Measurements from ENCODE around the gene GRIK4.

GRIK4 gene

DNA sequence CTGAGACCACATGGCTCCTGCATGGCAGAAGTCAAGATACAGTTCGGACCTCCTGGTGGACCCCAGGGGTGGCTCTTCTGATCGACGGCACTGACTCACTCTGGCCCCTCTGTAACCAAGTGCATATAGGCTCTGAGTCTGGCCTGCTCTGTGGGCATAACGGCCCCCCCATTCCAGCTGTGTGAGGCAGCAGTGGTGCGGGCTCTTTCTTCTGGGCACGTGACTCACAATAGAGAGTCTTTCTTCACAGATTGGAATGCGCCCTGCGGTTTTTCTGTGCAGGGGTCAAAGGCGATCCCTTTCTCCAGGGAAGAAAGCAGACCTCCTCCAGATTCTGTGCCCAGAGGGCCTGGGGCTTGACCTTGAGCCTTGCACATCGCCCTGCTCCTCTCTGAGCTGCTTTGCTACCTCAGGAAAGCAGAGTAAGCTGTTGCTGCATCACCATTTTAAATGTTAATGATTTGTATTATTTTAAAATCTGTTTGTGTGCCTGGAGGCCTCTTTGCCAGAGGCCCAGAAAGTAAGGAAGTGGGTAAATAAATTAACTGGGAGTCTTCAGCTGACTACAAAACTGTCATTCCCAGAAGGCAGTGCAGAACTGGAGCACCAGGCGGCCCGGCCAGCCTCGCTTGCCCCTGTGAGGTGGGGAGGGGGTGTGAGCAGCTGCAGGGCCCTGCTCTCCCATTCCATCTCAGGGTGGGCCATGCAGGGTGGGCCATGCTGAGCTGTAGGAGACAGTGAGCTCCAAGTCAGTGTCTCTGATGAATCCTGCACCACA is 199.0 kb downstream of the GRIK4 start:
- DNase-seq (ENCODE audit: low spot score) = no peak

- DNase-seq (ENCODE audit: low spot score) = no peak
Measured at GRCh38 chr11:120712014-120712413, 200.5 kb downstream of the GRIK4 start.

DNA sequence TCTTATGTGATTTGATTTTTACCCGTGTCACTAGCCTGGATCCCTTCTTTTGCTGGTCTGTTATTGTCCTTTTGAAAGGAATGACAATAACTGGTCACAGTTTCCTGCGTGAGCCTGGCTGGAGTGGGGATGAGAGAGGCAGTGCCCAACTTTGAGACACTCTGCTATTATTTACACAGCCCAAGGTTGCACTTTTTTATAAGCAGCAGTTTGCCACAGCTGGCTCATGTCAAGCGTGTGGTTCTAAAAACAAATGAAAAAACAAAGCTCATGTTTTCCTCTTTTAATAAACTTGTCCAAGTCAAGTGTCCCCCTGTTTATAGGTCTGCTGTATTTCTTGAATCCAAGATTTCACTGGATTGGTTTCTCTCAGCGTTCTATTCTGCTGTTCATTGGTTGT is 201.3 kb downstream of the GRIK4 start:
- no peak for DNase-seq (ENCODE audit: low spot score)

DNA sequence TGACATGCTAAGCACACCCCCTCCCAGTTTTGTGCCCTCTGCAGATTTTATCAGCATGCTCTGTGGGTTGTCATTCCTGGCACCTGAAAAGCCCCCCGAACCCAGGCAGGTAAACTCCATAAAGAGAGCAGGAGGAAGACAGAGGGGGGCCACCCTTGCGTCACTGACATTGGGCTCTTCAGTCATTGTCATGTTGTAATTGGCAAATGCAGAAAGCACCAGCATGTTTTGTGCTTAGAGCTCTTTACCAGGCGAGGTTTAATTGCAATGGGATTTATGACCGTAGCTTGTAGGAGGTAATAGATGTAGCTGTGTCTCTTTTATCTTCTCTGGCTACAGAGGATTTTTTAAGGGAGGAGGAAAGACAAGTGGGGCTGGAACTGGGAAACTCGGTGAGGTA is 201.7 kb downstream of the GRIK4 start:
- DNase-seq (ENCODE audit: low spot score) = no peak

- no peak for DNase-seq (ENCODE audit: low spot score)
Measured at GRCh38 chr11:120714438-120714837, 202.9 kb downstream of the GRIK4 start.

GRCh38 chr11:120715239-120715638 is 203.7 kb downstream of the GRIK4 start:
- DNase-seq (ENCODE audit: low spot score) = no peak

- no peak for DNase-seq (ENCODE audit: low spot score)
Measured at GRCh38 chr11:120717042-120717441, 205.5 kb downstream of the GRIK4 start.

GRCh38 chr11:120717623-120718022 is 206.1 kb downstream of the GRIK4 start:
- no peak for DNase-seq (ENCODE audit: low spot score)

- DNase-seq (ENCODE audit: low spot score) = no peak
Measured at GRCh38 chr11:120718171-120718570, 206.6 kb downstream of the GRIK4 start.

DNA sequence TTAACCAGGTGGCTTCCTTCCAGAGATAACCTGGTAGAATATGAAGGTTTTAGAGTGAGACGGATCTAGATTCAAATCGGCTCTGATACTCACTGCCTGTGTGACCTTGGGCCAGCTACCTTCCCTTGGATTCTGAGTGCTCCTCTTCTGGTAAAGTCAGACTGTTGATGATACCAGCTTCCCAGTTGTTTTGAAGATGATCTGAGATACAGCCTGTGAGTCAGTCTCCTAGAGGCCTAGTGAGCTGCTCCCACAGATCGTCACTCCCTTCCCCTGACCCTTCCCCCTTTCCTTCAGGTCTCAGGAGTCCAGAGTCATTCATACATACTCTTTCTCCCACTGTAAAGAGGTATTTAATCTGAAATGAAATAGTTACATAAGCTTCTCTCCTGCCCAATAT is 207.8 kb downstream of the GRIK4 start:
- no peak for DNase-seq (ENCODE audit: low spot score)

GRCh38 chr11:120720760-120721159 is 209.2 kb downstream of the GRIK4 start:
- DNase-seq (ENCODE audit: low spot score) = no peak

GRCh38 chr11:120722524-120722923 is 211.0 kb downstream of the GRIK4 start:
- no peak for DNase-seq (ENCODE audit: low spot score)

GRCh38 chr11:120723751-120724150 is 212.2 kb downstream of the GRIK4 start:
- no peak for DNase-seq (ENCODE audit: low spot score)

DNA sequence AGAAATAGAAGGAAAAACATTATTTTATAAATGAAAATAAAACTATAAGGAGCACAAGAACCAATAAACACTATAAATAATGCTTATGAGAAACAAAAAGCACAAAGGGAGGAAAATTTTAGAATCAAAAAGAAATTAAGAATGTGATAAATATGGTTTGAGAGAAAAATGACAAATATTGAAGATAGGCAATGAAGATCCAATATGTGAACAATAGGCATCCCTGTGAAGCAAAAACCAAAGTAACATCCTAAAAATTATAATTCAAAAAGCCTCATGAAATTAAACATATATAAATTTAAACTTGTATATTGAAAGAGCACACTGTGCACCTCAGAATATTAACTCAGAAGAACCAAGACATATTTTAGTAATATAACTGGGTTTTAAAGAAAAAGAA is 216.2 kb downstream of the GRIK4 start:
- no peak for DNase-seq (ENCODE audit: low spot score)

GRCh38 chr11:120735035-120735434 is 223.5 kb downstream of the GRIK4 start:
- no peak for DNase-seq (ENCODE audit: low spot score)

DNA sequence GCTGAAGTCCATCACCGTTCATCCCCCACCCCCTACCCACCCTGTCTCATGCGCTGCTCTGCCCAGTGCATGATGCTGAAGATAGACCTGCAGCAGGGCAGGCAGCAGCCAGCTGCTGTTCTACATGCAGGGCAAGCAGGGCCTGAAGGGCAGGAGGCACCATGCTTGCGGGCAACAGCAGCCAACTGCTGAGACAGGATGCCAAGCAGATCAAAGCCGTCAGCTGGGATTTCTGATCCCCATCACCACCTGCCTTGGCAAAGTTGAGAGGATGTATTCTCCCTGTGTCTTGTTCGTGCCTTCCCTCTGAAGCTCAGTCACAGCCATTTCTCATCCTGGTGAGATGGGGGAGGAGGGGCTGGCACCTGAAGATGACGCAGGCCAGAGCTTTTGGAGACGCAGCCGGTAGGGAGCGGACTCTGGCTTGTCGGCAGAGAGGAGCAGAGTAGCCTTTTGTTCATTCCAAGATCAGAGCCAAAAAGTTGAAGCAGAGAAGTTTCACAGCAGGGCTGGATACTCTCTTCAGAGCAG is 227.0 kb downstream of the GRIK4 start:
- DNase-seq (ENCODE audit: low spot score) = no peak

DNA sequence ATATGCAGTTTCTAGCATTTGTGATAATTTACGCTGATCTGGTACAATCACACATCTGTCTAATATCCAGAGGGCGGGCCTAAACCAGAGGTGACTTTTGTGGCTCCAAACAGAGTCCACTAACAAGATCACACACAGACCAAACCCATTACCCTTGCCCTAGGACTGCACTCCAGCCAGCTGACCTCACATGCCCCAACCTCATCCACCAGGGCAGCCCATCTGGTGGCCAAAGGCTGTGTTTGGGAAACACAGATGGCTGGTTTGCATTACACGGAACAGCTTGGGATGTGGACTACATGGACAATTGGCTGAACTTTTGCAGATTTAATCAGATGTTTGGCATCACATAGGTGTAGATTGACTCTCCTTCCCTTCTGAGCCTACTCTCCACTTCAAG is 228.2 kb downstream of the GRIK4 start:
- no peak for DNase-seq (ENCODE audit: low spot score)

- no peak for DNase-seq (ENCODE audit: low spot score)
Measured at GRCh38 chr11:120740380-120740779, 228.8 kb downstream of the GRIK4 start.

DNA sequence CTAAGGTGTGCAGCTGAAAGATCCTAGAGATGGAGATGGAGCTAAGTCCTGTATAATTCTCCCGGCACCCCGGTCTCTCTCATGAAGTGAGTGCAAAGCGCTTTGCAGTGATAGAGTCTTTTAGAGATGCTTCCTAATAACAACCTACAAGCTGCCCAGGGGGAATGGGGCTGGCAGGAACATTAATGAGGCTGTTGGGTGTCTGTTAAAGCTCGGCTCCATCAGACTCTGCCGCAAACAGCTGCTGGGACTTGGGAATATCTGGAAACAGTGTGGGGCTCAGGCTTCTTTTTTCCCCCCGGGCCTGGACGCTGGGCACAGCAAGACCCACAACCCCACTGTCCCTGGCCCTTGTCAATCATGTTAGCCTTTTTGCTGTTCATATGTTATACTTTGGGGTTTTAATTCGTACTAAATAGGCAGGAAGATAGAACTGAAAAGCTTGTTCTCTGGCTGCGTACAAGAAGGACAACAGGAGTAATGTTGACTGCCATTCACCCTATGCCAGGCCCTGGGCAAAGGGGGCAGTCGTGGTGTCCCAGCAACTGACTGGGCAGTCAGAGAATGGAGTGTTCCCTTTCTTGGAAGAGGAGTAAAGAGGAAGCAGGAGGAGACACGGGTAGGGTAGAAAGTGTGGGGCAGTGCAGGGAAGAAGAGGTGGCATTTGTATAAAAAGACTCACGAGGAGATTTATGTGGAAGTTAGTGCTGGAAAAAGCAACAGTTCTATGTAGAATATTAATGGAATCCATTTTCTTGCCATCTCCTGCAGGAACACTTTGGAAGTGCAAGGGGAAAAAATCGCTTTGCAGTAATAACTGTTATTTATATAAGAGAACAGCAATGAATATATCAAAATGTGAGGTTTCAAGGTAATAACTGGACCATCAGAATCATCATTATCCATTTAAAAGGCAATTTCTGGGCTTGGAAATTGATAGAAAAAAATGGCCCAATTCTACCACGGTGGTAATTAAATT is 232.8 kb downstream of the GRIK4 start:
- no peak for DNase-seq (ENCODE audit: low spot score)

GRCh38 chr11:120746376-120746775 is 234.8 kb downstream of the GRIK4 start:
- no peak for DNase-seq (ENCODE audit: low spot score)

GRCh38 chr11:120746836-120747609 is 235.5 kb downstream of the GRIK4 start:
- DNase-seq (ENCODE audit: low spot score) = no peak

Data from hematopoietic multipotent progenitor cell treated with erythropoietin and hydrocortisone succinate and interleukin-3 and kit ligand, for 17 days (in vitro differentiated cells).